HL-60 (cell line): Measurements from ENCODE around the gene KLHDC2.

ENCODE experiments used
- DNase-seq, 2 experiments: peaks; one replicate each; pipeline ENCODE4 v3.0.0-alpha.2; 2010 to 2020; ENCODE audit warnings: low read depth in 1 of 2, low spot score in 1 of 2
- H3K27ac ChIP-seq: fragments of 250-450 bp; sonication (Bioruptor Pico); replicated peaks from 2 replicates; pipeline ENCODE4 v1.5.1; 2020; ENCODE audit warnings: mild to moderate bottlenecking, moderate library complexity
- H3K27me3 ChIP-seq: fragments of 250-450 bp; sonication (Bioruptor Pico); 2 replicates; pipeline ENCODE4 v1.5.1; 2021; ENCODE audit warnings: mild to moderate bottlenecking, moderate library complexity; ENCODE audit not compliant: insufficient read depth, poor library complexity, severe bottlenecking
- H3K4me3 ChIP-seq: replicated peaks from 2 replicates; pipeline ENCODE4 v1.5.1; 2011; ENCODE audit warnings: mild to moderate bottlenecking, control low read depth, low read length; ENCODE audit not compliant: insufficient read depth
- CTCF ChIP-seq: IDR thresholded peaks from one replicate; pipeline ENCODE4 v1.5.1; 2011; ENCODE audit warnings: low read length, control low read depth, inconsistent platforms; ENCODE audit not compliant: insufficient read depth
- GABPA ChIP-seq: IDR thresholded peaks from 2 replicates; pipeline ENCODE4 v1.6.1; 2012; ENCODE audit warnings: low read depth
- POLR2AphosphoS5 ChIP-seq: IDR thresholded peaks from 2 replicates; pipeline ENCODE4 v1.6.1; 2012; ENCODE audit warnings: low read depth
- REST ChIP-seq: IDR thresholded peaks from 2 replicates; pipeline ENCODE4 v1.6.1; 2012; ENCODE audit warnings: low read depth; ENCODE audit not compliant: insufficient replicate concordance
- SPI1 ChIP-seq: IDR thresholded peaks from 2 replicates; pipeline ENCODE4 v1.6.1; 2012; ENCODE audit warnings: low read depth, mild to moderate bottlenecking, borderline replicate concordance

The KLHDC2 gene

GRCh38 chr14:49816844-49817243 is 48.9 kb downstream of the KLHDC2 start:
- Histone ChIP-seq H3K27ac (0 out of 2 replicates have a peak overlapping the region, but pooled peaks have one; percentile 15), H3K4me3 (no peak overlapping the region), H3K27me3 (no peaks in the 10 kb centered on the region)
- no peak for DNase-seq
- TF ChIP-seq SPI1 (no peak), REST (no peak), POLR2AphosphoS5 (no peak), GABPA (no peak), CTCF (no peak)

GRCh38 chr14:49820176-49820575 is 52.2 kb downstream of the KLHDC2 start:
- Histone ChIP-seq H3K4me3 (no peak overlapping the region), H3K27ac (no peak overlapping the region), H3K27me3 (no peaks in the 10 kb centered on the region)
- no peak for TF ChIP-seq SPI1
- no peak for TF ChIP-seq GABPA
- TF ChIP-seq CTCF, result no peak
- TF ChIP-seq POLR2AphosphoS5, result no peak
- no peak for TF ChIP-seq REST
- no peak for DNase-seq

- TF ChIP-seq GABPA (no peak), REST (no peak), POLR2AphosphoS5 (no peak), CTCF (no peak), SPI1 (no peak)
- H3K27ac ChIP-seq, result no peak overlapping the region
- DNase-seq, result no peak
These were observed 60.7 kb downstream of the KLHDC2 start for GRCh38 chr14:49828640-49829039.

More at GRCh38 chr14:49828640-49829039, 60.7 kb downstream of the KLHDC2 start:
- H3K27me3 ChIP-seq, result no peaks in the 10 kb centered on the region
- H3K4me3 ChIP-seq, result no peak overlapping the region
